SK-N-SH treated with all-trans-retinoic acid at 6 μM for 48 hours (cell line): Measurements from ENCODE around the gene CPEB3.

Source experiments
- BACH2 ChIP-seq: fragments of 250-450 bp; sonication (Bioruptor Pico); IDR thresholded peaks from 2 replicates; pipeline ENCODE4 v1.9.0; 2021; ENCODE audit warnings: mild to moderate bottlenecking, borderline replicate concordance
- ZC3H10 ChIP-seq: fragments of 250-450 bp; sonication (Bioruptor Pico); IDR thresholded peaks from 2 replicates; pipeline ENCODE4 v1.5.1; 2021; ENCODE audit warnings: mild to moderate bottlenecking, moderate library complexity

DNA sequence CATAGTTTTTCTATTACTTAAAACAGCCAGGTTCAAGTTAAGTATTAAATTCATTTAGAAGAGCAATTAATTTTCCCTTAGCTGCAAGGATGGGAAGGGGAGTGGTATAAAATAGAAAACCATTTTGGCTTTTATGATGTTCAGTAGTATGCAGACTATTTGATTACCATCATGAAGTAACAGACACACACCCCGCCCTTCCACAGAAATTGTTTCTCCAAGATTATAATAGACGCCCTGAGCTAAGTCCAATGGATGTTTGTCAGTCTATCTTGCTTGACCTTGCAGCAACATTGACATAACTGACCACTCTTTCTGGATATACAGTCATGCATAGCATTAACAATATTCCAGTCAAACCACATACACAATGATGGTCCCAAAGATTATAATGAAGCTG, 42.3 kb downstream of the CPEB3 start:
- TF ChIP-seq BACH2 (no peak), ZC3H10 (CRISPR knock-in tag) (no peak)
